GM18526 (cell line): Measurements from ENCODE around the gene DNAJC13.

ENCODE experiments used
- POLR2A ChIP-seq: IDR thresholded peaks from 3 replicates; pipeline ENCODE4 v1.6.1; 2011; ENCODE audit not compliant: insufficient read length; ENCODE audit errors: extremely low read depth

Gene DNAJC13

GRCh38 chr3:132416807-132417694 lies at the start of gene DNAJC13:
TSS of gene DNAJC13 (plus strand) at chr3:132417502. CDS start at chr3:132434551, 17,049 bp downstream.
- peak; percentile 56 for TF ChIP-seq POLR2A

- TF ChIP-seq POLR2A = no peak
Observed at GRCh38 chr3:132368515-132368914, 48.8 kb upstream of the DNAJC13 start.

- TF ChIP-seq POLR2A = no peak
Observed at GRCh38 chr3:132368962-132369361, 48.3 kb upstream of the DNAJC13 start.

GRCh38 chr3:132378048-132378762 lies 39.1 kb upstream of the DNAJC13 start:
- TF ChIP-seq POLR2A = no peak

- TF ChIP-seq POLR2A = no peak
Observed at GRCh38 chr3:132378846-132379245, 38.5 kb upstream of the DNAJC13 start.

GRCh38 chr3:132380920-132381319 lies 36.4 kb upstream of the DNAJC13 start:
- TF ChIP-seq POLR2A = no peak

- TF ChIP-seq POLR2A = no peak
Observed at GRCh38 chr3:132381348-132381944, 35.9 kb upstream of the DNAJC13 start.

- TF ChIP-seq POLR2A = no peak
Observed at GRCh38 chr3:132382267-132382666, 35.0 kb upstream of the DNAJC13 start.

- TF ChIP-seq POLR2A = no peak
Observed at GRCh38 chr3:132382688-132383194, 34.6 kb upstream of the DNAJC13 start.

- TF ChIP-seq POLR2A = no peak
Observed at GRCh38 chr3:132386259-132386658, 31.0 kb upstream of the DNAJC13 start.

- no peak for TF ChIP-seq POLR2A
Observed at GRCh38 chr3:132394320-132394719, 23.0 kb upstream of the DNAJC13 start.

GRCh38 chr3:132395126-132395525 lies 22.2 kb upstream of the DNAJC13 start:
- TF ChIP-seq POLR2A = no peak

GRCh38 chr3:132396255-132396654 lies 21.0 kb upstream of the DNAJC13 start:
- no peak for TF ChIP-seq POLR2A

- no peak for TF ChIP-seq POLR2A
Observed at GRCh38 chr3:132399054-132399929, 18.0 kb upstream of the DNAJC13 start.

- TF ChIP-seq POLR2A = no peak
Observed at GRCh38 chr3:132401255-132401654, 16.0 kb upstream of the DNAJC13 start.
